HG02970 (cell line): ENCODE results near the gene EXD3.

ENCODE experiments used
- ATAC-seq: cut with Tn5 transposase; IDR thresholded peaks from one replicate; pipeline ENCODE4 v1.9.1; 2021; ENCODE audit warnings: mild to moderate bottlenecking, moderate library complexity, moderate number of reproducible peaks; ENCODE audit not compliant: unreplicated experiment, low FRiP score

Gene EXD3

GRCh38 chr9:137302118-137302448, 120.9 kb downstream of the EXD3 start, which contains the start of gene NRARP:
NRARP (minus strand) TSS chr9:137302271; CDS start chr9:137301928, 343 bp downstream.
- peak; percentile 74 for ATAC-seq

GRCh38 chr9:137301081-137301947, 121.6 kb downstream of the EXD3 start:
- ATAC-seq, result no peak

GRCh38 chr9:137300567-137301080, 122.3 kb downstream of the EXD3 start:
- no peak for ATAC-seq

- ATAC-seq, result no peak
Measured at GRCh38 chr9:137299938-137300337, 123.0 kb downstream of the EXD3 start.

GRCh38 chr9:137299203-137299565, 123.8 kb downstream of the EXD3 start:
- no peak for ATAC-seq

GRCh38 chr9:137298401-137299202, 124.4 kb downstream of the EXD3 start:
- ATAC-seq, result no peak

GRCh38 chr9:137297966-137298365, 125.0 kb downstream of the EXD3 start:
- ATAC-seq, result no peak

- ATAC-seq, result no peak
Measured at GRCh38 chr9:137296670-137297664, 126.0 kb downstream of the EXD3 start.

- no peak for ATAC-seq
Measured at GRCh38 chr9:137295849-137296669, 126.9 kb downstream of the EXD3 start.

- no peak for ATAC-seq
Measured at GRCh38 chr9:137295238-137295811, 127.6 kb downstream of the EXD3 start.

GRCh38 chr9:137294681-137295237, 128.2 kb downstream of the EXD3 start:
- no peak for ATAC-seq

- ATAC-seq, result no peak
Measured at GRCh38 chr9:137294091-137294680, 128.8 kb downstream of the EXD3 start.

- ATAC-seq, result no peak
Measured at GRCh38 chr9:137293482-137294090, 129.4 kb downstream of the EXD3 start.

- ATAC-seq, result no peak
Measured at GRCh38 chr9:137293094-137293481, 129.9 kb downstream of the EXD3 start.

- no peak for ATAC-seq
Measured at GRCh38 chr9:137286975-137287383, 136.0 kb downstream of the EXD3 start.

GRCh38 chr9:137281345-137282116, 141.4 kb downstream of the EXD3 start:
- ATAC-seq, result no peak
